CD14-positive monocyte (primary cell): ENCODE measurements around the gene CGB2. TPM values are rescaled to one million over a fixed set of nuclear protein-coding genes. Genes with fewer than 3 reads are reported as not detected.
"Not testable (repeated sequence)": the region's sequence is repeated elsewhere in the genome, so short reads cannot be mapped to it uniquely, and the experiment has no call there.

Experiments
- DNase-seq, 3 donors: peaks; one replicate each; pipeline ENCODE4 v3.0.0-alpha.2; 2011 to 2022
- H2AFZ ChIP-seq: 2 replicates; pipeline ENCODE4 v1.6.0; 2012; ENCODE audit warnings: mild to moderate bottlenecking, low read depth, low read length, inconsistent platforms; ENCODE audit not compliant: insufficient read depth, poor library complexity, severe bottlenecking
- H3K27ac ChIP-seq, 2 donors: 1 replicate in 1 of 2; 2 replicates in 1 of 2; pipeline ENCODE4 v1.5.1; 2012 to 2013; ENCODE audit warnings: low read length in 2 of 2, control low read depth in 1 of 2, inconsistent platforms in 1 of 2, low read depth in 1 of 2, mild to moderate bottlenecking in 1 of 2
- H3K27me3 ChIP-seq, 2 donors: one replicate each; pipeline versions ENCODE4 v1.6.0 to v1.6.1; 2011 to 2013; ENCODE audit warnings: low read length in 2 of 2; ENCODE audit not compliant: control insufficient read depth in 2 of 2, insufficient read depth in 2 of 2
- H3K36me3 ChIP-seq, 2 donors: replicated peaks in 1 of 2; 1 replicate in 1 of 2; 2 replicates in 1 of 2; pipeline versions ENCODE4 v1.5.1 to v1.6.1; 2012 to 2013; ENCODE audit warnings: low read length in 2 of 2, control low read depth in 1 of 2, inconsistent platforms in 1 of 2, mild to moderate bottlenecking in 1 of 2; ENCODE audit not compliant: insufficient read depth in 2 of 2, control insufficient read depth in 1 of 2
- H3K4me1 ChIP-seq, 2 donors: 1 replicate in 1 of 2; 2 replicates in 1 of 2; pipeline versions ENCODE4 v1.5.1 to v1.6.1; 2012 to 2013; ENCODE audit warnings: low read length in 2 of 2, control low read depth in 1 of 2, inconsistent platforms in 1 of 2, mild to moderate bottlenecking in 1 of 2, moderate library complexity in 1 of 2; ENCODE audit not compliant: insufficient read depth in 2 of 2, control insufficient read depth in 1 of 2
- H3K4me2 ChIP-seq: replicated peaks from 2 replicates; pipeline ENCODE3; 2012; ENCODE audit warnings: low read length, moderate library complexity, mild to moderate bottlenecking; ENCODE audit not compliant: poor library complexity, severe bottlenecking; ENCODE audit errors: extremely low read depth
- H3K4me3 ChIP-seq, 3 experiments: fragments of 200-600 bp in 1 of 3; sonication (generic) in 1 of 3; replicated peaks in 1 of 3; 1 replicate in 2 of 3; 2 replicates in 1 of 3; pipeline ENCODE4 v1.5.1; 2011 to 2013; ENCODE audit warnings: low read length in 3 of 3, mild to moderate bottlenecking in 3 of 3, control low read depth in 2 of 3, low read depth in 2 of 3, inconsistent platforms in 1 of 3, moderate library complexity in 1 of 3
- H3K79me2 ChIP-seq: 2 replicates; pipeline ENCODE4 v1.6.0; 2012; ENCODE audit warnings: mild to moderate bottlenecking, control low read depth, inconsistent platforms, low read length, moderate library complexity; ENCODE audit not compliant: insufficient read depth
- H3K9ac ChIP-seq: 2 replicates; pipeline ENCODE4 v1.6.0; 2017; ENCODE audit warnings: low read length, mild to moderate bottlenecking; ENCODE audit not compliant: insufficient read depth, poor library complexity, severe bottlenecking
- H3K9me3 ChIP-seq, 2 donors: replicated peaks in 1 of 2; 1 replicate in 1 of 2; 2 replicates in 1 of 2; pipeline versions ENCODE4 v1.5.1 to v1.6.1; 2012 to 2013; ENCODE audit warnings: low read length in 2 of 2, control low read depth in 1 of 2; ENCODE audit not compliant: control insufficient read depth in 1 of 2, insufficient read depth in 1 of 2
- H4K20me1 ChIP-seq: 2 replicates; pipeline ENCODE4 v1.6.0; 2012; ENCODE audit warnings: mild to moderate bottlenecking, low read length, control low read depth, moderate library complexity; ENCODE audit not compliant: insufficient read depth
- H3K27ac Mint-ChIP-seq, 7 donors: one replicate each; pipeline ENCODE4 v1.8.0; 2020; ENCODE audit warnings: mild to moderate bottlenecking in 7 of 7, mixed read lengths in 7 of 7, moderate library complexity in 6 of 7, inconsistent platforms in 2 of 7
- H3K27me3 Mint-ChIP-seq, 3 donors: one replicate each; pipeline ENCODE4 v1.8.0; 2021 to 2022; ENCODE audit warnings: low read depth in 3 of 3, mild to moderate bottlenecking in 3 of 3, mixed read lengths in 3 of 3, moderate library complexity in 3 of 3, inconsistent platforms in 1 of 3
- H3K36me3 Mint-ChIP-seq, 2 donors: one replicate each; pipeline ENCODE4 v1.8.0; 2020; ENCODE audit warnings: mixed read lengths in 2 of 2, inconsistent platforms in 1 of 2, mild to moderate bottlenecking in 1 of 2
- H3K4me1 Mint-ChIP-seq: one replicate; pipeline ENCODE4 v1.8.0; 2020; ENCODE audit warnings: mild to moderate bottlenecking, mixed read lengths
- H3K4me3 Mint-ChIP-seq, 2 donors: one replicate each; pipeline ENCODE4 v1.8.0; 2020; ENCODE audit warnings: mild to moderate bottlenecking in 2 of 2, mixed read lengths in 2 of 2, moderate library complexity in 1 of 2
- H3K9me3 Mint-ChIP-seq, 7 donors: one replicate each; pipeline ENCODE4 v1.8.0; 2020 to 2022; ENCODE audit warnings: mixed read lengths in 7 of 7, mild to moderate bottlenecking in 6 of 7, moderate library complexity in 6 of 7, inconsistent platforms in 2 of 7
- WGBS: methylation state at CpG from one replicate; pipeline ENCODE4 v1.1.5; 2013; ENCODE audit warnings: missing lambda C conversion rate; ENCODE audit not compliant: insufficient coverage; 5-methylcytosine and 5-hydroxymethylcytosine counted together
- intact Hi-C, 2 donors: fragments of 100-400 bp; cut with micrococcal nuclease; formaldehyde crosslinking; loops; one replicate each; pipeline versions ENCODE4 v1.15.0 to v1.15.1; 2023
- polyA plus RNA-seq, 3 donors: library from polyadenylated mRNA; depleted of rRNA in 1 of 3; unstranded in 2 of 3; stranded (reverse) in 1 of 3; fragments of 300-500 nt in 2 of 3; fragments of >200 nt in 1 of 3; fragmentation: Illumina TruSeq in 2 of 3; gene quantifications; 1 replicate in 2 of 3; 2 replicates in 1 of 3; pipeline ENCODE4 v1.2.3, GENCODE V29; 2012 to 2021

CGB2 gene
- polyA plus RNA-seq, 3 donors: not detected

- intact Hi-C loops, H3K27ac Mint-ChIP-seq, H3K4me1 Mint-ChIP-seq, H3K9me3 ChIP-seq, H3K4me1 ChIP-seq, H3K27ac ChIP-seq, H3K9me3 Mint-ChIP-seq, H3K4me3 ChIP-seq, H3K27me3 ChIP-seq, H2AFZ ChIP-seq, H3K36me3 ChIP-seq, H3K36me3 Mint-ChIP-seq, DNase-seq, H3K9ac ChIP-seq, H3K79me2 ChIP-seq, H3K4me2 ChIP-seq, H4K20me1 ChIP-seq, H3K4me3 Mint-ChIP-seq: not testable (repeated sequence)
- no CpG with 5 or more reads among the region's 12 CpGs for WGBS
- H3K27me3 Mint-ChIP-seq: peaks cover 3 to 18% (median 4%) of the 10 kb centered on the region in 3 donors
Observed at GRCh38 chr19:49049011-49049410, 17.3 kb downstream of the CGB2 start, which contains the start of gene CGB8. Gene CGB8, minus strand, starts transcription at chr19:49049111. Its CDS starts 372 bp downstream, at chr19:49048739.

GRCh38 chr19:49049834-49050233 is 18.1 kb downstream of the CGB2 start:
- H4K20me1 ChIP-seq, intact Hi-C loops, H3K36me3 Mint-ChIP-seq, H3K79me2 ChIP-seq, H3K4me1 Mint-ChIP-seq, H3K4me1 ChIP-seq, DNase-seq, H3K9me3 ChIP-seq, H3K4me2 ChIP-seq, H3K36me3 ChIP-seq, H3K9me3 Mint-ChIP-seq, H3K4me3 Mint-ChIP-seq, H3K27me3 ChIP-seq, H3K27ac ChIP-seq, H3K27ac Mint-ChIP-seq, H3K4me3 ChIP-seq, H3K9ac ChIP-seq, H2AFZ ChIP-seq: not testable (repeated sequence)
- no CpG with 5 or more reads among the region's 4 CpGs for WGBS
- H3K27me3 Mint-ChIP-seq: peaks cover 5 to 21% (median 6%) of the 10 kb centered on the region in 3 donors

GRCh38 chr19:49050376-49051033 is 18.8 kb downstream of the CGB2 start:
- H4K20me1 ChIP-seq, H3K4me3 Mint-ChIP-seq, H3K9me3 Mint-ChIP-seq, H2AFZ ChIP-seq, H3K4me1 ChIP-seq, H3K27me3 ChIP-seq, DNase-seq, intact Hi-C loops, H3K27ac Mint-ChIP-seq, H3K9ac ChIP-seq, H3K79me2 ChIP-seq, H3K4me1 Mint-ChIP-seq, H3K27ac ChIP-seq, H3K36me3 Mint-ChIP-seq, H3K4me3 ChIP-seq, H3K9me3 ChIP-seq, H3K4me2 ChIP-seq, H3K36me3 ChIP-seq: not testable (repeated sequence)
- WGBS: 89% methylated on average over 22 of the region's 24 CpGs
- H3K27me3 Mint-ChIP-seq: peaks cover 11 to 28% (median 12%) of the 10 kb centered on the region in 3 donors
